Vein endothelial cell (primary cell): ENCODE results near the gene PUM1. TPM values are rescaled to one million over a fixed set of nuclear protein-coding genes. Genes with fewer than 3 reads are reported as not detected.

Source experiments
- small RNA-seq: library from RNA; depleted of rRNA; stranded (forward); fragments of <200 nt; gene quantifications from one replicate; pipeline ENCODE3, GENCODE V24; 2012
- total RNA-seq: library from RNA; depleted of rRNA; stranded (reverse); fragments of >200 nt; gene quantifications from 2 replicates; pipeline ENCODE4 v1.2.3, GENCODE V29; 2012

PUM1 gene
- 107 TPM in 2 replicates for total RNA-seq

GRCh38 chr1:31065310-31066217 lies at the start of gene PUM1:
Gene PUM1 (minus strand): TSS chr1:31065717. CDS start chr1:31059566, 6,151 bp downstream.

GRCh38 chr1:30908696-30909364 lies 156.7 kb downstream of the PUM1 start, which contains the start of gene SDC3:
Gene SDC3 (minus strand): TSS chr1:30908758. CDS start chr1:30908586, 172 bp downstream.

Small RNA genes lying within 50 kb of the gene (small RNA-seq; reads per million reads assigned to genes)
- gene AL356320.1: not detected
- gene RN7SL371P: not detected

Other genes starting within 250 kb of the PUM1 start
- gene SDC3, start 157.0 kb downstream of the PUM1 start, total RNA-seq: 23.8 and 41.2 TPM in 2 replicates
- 0.10 TPM in 1 of 2 replicates, not detected in the other for gene NKAIN1, start 174.2 kb upstream of the PUM1 start, total RNA-seq
- gene SNRNP40, start 231.1 kb upstream of the PUM1 start, total RNA-seq: 109 and 129 TPM in 2 replicates
- 28.7 and 39.1 TPM in 2 replicates for gene ZCCHC17, start 231.3 kb upstream of the PUM1 start, total RNA-seq